Neural cell (in vitro differentiated cells): ENCODE measurements around the gene FAM210A.

Experiments
- EP300 ChIP-seq: fragments of 450-650 bp; conservative IDR thresholded peaks from 2 replicates; pipeline ENCODE4 v1.6.1; 2014; ENCODE audit warnings: antibody characterized with exemption, mild to moderate bottlenecking, moderate library complexity; ENCODE audit not compliant: poor library complexity, severe bottlenecking
- EZH2 ChIP-seq: fragments of 200-600, 300-800 bp; shearing (Covaris generic), sonication (generic); IDR thresholded peaks from 2 replicates; pipeline ENCODE4 v1.6.1; 2014; ENCODE audit warnings: antibody characterized with exemption, low read length, borderline replicate concordance, mild to moderate bottlenecking; ENCODE audit not compliant: insufficient read depth, poor library complexity, severe bottlenecking
- POLR2AphosphoS5 ChIP-seq: IDR thresholded peaks from 2 replicates; pipeline ENCODE4 v1.6.1; 2012
- RAD21 ChIP-seq: fragments of 450-650 bp; conservative IDR thresholded peaks from 2 replicates; pipeline ENCODE4 v1.6.1; 2014; ENCODE audit warnings: antibody characterized with exemption, mild to moderate bottlenecking, moderate library complexity
- SMC3 ChIP-seq: fragments of 450-650 bp; conservative IDR thresholded peaks from 2 replicates; pipeline ENCODE4 v1.6.1; 2014; ENCODE audit warnings: antibody characterized with exemption, mild to moderate bottlenecking, moderate library complexity; ENCODE audit not compliant: poor library complexity
- TAF1 ChIP-seq: IDR thresholded peaks from 2 replicates; pipeline ENCODE4 v1.6.1; 2012; ENCODE audit warnings: low read depth
- TF ChIP-seq, protein P1 (sequence below): fragments of 450-650 bp; IDR thresholded peaks from 2 replicates; pipeline ENCODE4 v1.5.1; 2014; ENCODE audit warnings: antibody characterized with exemption, mild to moderate bottlenecking, moderate library complexity; ENCODE audit not compliant: poor library complexity, severe bottlenecking

DNA sequence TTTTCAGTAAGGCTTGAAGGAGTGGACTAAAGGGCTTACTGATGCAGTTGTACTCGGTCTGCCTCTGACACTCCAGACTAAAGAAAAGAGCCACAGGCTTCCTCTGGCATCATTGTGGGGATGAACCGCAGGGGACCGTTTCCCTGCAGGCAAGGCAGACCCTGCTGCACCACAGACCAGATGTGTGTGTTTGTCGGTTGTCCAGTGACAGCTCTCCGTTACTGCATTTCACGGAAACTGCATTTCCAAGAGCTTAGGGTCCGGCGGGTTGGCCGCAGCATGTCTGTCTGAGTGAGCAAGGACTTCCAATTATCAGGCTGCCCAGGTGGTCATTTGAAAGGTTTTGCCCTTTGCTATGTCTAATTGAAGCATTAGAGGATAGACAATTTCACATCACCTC, 98.1 kb downstream of the FAM210A start:
- TF ChIP-seq, protein P1, sequence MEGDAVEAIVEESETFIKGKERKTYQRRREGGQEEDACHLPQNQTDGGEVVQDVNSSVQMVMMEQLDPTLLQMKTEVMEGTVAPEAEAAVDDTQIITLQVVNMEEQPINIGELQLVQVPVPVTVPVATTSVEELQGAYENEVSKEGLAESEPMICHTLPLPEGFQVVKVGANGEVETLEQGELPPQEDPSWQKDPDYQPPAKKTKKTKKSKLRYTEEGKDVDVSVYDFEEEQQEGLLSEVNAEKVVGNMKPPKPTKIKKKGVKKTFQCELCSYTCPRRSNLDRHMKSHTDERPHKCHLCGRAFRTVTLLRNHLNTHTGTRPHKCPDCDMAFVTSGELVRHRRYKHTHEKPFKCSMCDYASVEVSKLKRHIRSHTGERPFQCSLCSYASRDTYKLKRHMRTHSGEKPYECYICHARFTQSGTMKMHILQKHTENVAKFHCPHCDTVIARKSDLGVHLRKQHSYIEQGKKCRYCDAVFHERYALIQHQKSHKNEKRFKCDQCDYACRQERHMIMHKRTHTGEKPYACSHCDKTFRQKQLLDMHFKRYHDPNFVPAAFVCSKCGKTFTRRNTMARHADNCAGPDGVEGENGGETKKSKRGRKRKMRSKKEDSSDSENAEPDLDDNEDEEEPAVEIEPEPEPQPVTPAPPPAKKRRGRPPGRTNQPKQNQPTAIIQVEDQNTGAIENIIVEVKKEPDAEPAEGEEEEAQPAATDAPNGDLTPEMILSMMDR = no peak
- TF ChIP-seq POLR2AphosphoS5 (no peak), SMC3 (no peak), TAF1 (no peak), EZH2 (no peak), RAD21 (no peak), EP300 (no peak)
